HG03460 (cell line): Measurements from ENCODE around the gene PPHLN1.

Experiments
- ATAC-seq: cut with Tn5 transposase; IDR thresholded peaks from one replicate; pipeline ENCODE4 v1.9.1; 2021; ENCODE audit not compliant: unreplicated experiment

The PPHLN1 gene

DNA sequence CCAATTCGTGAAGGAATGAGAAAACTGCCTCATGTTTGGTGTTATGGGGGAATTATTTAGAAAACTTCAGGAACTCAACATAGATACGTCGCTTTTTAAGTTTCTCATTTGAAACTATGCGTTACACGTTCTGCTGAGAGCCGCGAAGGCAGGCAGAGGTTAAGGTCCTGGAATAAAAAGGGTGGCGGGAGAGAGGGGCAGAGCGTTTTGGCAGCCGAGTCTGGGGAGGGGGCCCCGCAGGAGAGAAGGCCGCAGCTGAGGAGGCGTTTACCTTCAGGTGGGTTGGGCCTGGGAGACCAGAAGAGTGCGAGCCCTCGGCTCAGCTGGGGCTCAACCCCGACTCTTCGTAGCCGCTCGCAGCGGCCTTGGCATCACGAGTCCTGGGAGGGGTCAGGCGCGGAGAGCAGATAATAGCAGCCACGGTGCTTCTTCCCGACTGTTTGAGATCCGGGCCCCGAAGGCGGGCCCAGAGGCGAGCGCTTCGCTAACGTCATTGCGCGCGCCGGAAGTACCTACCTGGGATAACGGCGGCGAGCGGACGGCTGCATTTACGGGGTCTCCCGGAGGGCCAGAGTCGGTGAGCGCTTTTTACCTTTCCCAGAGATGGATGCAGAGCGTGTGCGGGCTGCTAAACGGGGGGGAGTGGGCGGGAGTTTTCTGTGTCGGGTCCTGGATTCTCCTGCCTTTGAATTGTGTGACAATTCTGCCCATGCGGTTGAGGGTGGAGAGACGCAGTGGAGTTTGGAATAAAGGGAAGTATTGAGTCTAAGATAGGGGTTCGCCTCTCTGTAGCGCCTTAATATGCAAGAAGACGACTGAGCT, at the start of gene PPHLN1, which contains the start of gene ZCRB1:
Gene PPHLN1, plus strand, starts transcription at position 515 of the 822 bp plus-strand sequence. CDS start 9,736 bp downstream, outside the sequence.
Gene ZCRB1, minus strand, starts transcription at position 442 of the 822 bp plus-strand sequence. CDS start 1,992 bp downstream, outside the sequence.
- peak; percentile 95 for ATAC-seq

GRCh38 chr12:42277396-42278127, 48.4 kb upstream of the PPHLN1 start:
- ATAC-seq = no peak

DNA sequence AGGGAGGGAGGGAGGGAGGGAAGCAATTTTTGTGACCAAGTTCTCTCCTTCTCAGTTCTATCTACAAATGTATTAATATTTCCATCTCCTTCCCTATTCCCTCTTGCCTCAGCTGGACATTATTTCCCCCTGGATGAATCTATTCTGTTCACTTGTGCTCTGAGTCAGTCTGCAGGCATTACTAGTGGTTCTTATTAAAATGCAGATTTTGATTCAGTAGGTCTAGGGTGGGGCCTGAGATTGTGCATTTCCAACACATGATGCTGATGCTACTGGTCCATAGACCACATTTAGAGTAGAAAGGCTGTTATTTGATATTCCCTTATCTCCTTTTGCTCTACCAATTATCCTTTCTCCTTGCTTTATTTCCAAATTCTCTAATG, 47.8 kb upstream of the PPHLN1 start:
- no peak for ATAC-seq

GRCh38 chr12:42281278-42281677, 44.7 kb upstream of the PPHLN1 start:
- ATAC-seq = no peak

DNA sequence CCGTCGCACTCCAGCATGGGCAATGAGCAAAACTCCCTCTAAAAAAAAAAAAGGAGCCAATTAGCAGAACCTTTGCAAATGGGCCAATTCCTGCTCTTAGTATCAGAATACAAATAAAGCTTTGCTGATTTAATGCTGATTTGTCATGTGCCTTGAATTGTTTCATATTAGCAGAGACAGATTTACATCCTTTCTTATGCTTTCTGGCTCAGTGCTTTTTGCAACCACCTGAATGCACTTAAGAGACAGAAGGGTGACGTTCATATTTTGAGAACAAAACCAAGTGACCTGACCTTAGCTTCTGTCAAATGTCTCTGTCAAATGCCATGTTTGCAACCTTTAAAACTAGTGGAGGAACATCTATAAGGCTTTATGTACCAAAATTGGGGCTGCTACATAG, 44.1 kb upstream of the PPHLN1 start:
- no peak for ATAC-seq

DNA sequence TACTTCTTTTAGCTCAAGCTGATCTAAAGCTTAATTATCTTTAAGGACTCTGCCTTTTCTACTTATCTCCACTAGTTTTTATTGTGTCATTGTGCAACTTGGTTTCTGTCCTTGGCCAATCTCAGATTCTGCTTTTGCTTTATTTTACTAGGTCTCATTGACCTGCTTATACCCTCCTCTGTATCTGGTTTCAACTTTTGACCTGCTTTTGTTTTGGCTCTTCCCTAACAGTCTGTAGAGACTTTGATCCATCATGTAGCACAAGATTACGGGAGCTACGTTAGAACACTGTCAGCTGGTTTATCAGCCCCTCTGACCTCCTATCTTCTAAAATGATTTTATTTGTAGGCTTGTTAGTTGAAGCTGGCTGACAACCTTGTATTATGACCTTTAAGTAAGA, 43.7 kb upstream of the PPHLN1 start:
- ATAC-seq = no peak

DNA sequence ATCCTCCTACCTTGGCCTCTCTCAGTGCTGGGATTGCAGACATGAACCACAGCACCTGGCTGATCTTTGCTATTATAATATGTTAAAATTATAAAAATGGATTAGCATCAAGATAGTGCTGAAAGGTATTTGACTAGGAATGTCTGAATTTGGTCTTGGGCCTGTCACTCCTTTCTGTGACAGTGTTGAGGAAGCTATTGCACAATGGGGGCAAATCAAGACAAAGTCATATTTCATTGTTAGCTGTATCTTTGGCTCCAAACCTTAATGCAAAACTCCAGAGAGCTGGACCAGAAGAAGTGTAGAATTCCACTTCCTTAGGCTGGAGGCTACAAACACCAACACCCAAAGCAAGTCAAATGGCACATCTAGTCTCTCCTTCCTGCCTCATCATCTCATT, 42.2 kb upstream of the PPHLN1 start:
- ATAC-seq = no peak

DNA sequence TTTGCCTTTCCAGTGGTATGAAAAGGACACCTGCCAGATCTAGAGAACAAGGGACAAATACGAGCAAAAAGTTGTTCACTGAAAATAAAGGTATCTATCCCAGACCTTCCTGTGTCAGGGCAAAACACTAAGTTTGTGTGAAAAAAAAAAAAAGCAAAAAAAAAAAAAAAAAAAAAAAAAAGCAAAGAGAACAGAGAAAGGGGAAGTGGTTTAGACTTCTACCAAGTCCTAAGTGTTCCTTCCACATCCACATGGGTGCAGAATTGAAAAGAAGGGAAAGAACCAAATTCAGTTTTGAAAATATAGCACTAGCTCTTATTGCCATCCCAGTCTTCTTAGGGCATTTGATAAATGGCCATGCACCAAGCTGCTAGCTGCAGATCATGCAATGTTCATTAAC, 41.8 kb upstream of the PPHLN1 start:
- no peak for ATAC-seq

DNA sequence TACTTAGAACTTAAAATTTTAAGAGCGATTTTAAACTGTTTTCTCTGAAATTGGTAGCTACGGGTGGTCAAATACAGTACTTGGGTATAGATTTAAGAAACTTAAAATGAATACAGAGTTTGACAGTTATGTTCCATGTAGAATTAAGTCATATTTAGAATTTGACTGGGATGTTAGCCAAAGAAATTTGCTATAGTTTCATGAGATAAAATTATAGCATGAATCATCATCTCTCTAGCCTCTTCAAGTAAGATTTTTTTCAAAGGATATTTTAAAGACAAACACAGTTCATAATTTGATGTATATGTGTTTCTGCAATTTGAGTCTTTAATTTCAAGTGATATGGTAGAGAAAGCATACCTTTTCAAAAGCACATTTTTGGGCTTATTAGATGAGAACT, 41.1 kb upstream of the PPHLN1 start:
- no peak for ATAC-seq

- no peak for ATAC-seq
Observed at GRCh38 chr12:42285431-42285830, 40.5 kb upstream of the PPHLN1 start.

DNA sequence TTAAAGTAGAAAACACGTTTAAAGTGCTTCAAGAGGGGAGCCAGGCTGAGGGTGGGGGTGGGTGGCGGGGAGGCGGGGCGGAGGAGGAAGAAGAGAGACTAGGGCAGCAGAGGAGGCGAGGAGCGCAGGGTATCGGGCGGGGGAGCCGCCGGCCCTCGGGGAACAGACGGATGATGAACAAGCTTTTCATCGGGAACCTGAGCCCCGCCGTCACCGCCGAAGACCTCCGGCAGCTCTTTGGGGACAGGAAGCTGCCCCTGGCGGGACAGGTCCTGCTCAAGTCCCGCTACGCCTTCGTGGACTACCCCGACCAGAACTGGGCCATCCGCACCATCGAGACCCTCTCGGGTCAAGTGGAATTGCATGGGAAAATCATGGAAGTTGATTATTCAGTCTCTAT, 39.2 kb upstream of the PPHLN1 start:
- ATAC-seq = no peak

GRCh38 chr12:42288544-42288943, 37.4 kb upstream of the PPHLN1 start:
- no peak for ATAC-seq

DNA sequence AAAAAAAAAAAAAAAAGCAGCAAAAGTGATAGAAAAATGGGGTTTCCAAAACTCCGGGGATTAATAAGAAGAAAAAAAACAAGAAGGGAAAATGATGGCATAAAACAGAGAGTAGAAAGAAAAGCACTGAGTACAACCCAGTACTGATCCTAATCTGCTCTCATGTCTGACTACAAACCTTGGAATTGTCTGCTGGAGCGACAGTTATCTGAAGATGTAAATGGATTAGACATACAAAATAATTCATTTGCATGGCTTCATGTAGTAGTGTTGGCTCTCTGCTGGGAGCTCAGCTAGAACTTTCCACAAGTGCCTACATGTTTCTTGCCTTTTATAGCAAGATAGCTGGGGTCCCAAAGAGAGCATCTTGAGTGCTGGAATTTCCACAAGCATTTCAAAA, 34.3 kb upstream of the PPHLN1 start:
- no peak for ATAC-seq

GRCh38 chr12:42296503-42297109, 29.4 kb upstream of the PPHLN1 start:
- no peak for ATAC-seq

DNA sequence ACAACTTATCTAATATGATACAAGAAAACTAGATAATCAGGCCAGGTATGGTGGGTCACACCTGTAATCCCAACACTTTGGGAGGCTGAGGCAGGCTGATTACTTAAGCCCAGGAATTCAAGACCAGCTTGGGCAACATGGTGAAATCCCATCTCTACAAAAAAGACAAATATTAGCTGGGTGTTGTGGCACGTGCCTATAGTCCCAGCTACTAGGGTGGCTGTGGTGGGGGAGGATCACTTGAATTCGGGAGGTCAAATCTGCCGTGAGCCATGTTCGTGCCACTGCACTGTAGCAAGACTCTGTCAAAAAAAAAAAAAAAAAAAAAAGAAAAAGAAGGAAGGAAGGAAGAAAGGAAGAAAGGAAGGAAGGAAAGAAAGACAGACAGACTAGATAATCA, 27.1 kb upstream of the PPHLN1 start:
- ATAC-seq = no peak

DNA sequence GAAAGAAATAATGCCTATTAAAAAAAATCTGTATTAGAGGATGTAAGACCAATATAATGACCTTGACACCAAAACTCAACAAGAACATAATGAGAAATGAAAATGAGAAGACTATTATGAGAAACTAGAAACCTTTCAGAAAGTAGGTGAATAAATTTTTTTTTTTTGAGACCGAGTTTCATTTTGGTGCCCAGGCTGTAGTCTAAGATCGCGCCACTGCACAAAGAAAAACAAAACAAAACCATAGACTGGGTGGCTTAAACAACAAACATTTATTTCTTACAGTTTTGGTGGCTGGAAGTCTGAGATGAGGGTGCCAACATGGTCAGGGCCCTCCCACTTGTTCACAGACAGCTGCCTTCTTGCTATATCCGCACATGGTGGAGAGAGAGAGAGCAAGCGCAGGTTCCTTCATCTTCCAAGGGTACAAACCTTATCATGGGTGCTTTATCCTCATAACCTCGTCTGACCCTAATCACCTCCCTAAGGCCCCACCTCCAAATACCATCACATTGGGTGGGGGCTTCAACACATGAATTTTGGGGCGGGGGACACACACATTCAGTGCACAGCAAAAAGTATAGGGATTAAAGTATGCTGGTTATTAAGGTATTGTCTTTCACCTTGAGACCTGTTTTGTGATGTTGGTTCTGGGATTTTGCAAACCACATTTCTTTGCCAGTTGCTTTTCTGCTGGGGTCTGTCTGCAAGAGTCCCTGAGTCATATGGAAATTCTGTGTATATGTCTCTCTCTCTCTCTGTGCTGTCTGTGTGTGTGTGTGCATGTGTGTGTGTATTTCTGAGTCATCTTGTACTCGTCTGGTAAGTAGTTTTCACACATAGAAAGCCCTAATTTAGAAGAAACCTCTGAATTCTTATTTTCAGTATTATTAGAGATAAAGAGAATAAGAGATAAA, 26.3 kb upstream of the PPHLN1 start:
- peak; percentile 84 for ATAC-seq

- ATAC-seq = no peak
Observed at GRCh38 chr12:42306297-42306696, 19.7 kb upstream of the PPHLN1 start.

DNA sequence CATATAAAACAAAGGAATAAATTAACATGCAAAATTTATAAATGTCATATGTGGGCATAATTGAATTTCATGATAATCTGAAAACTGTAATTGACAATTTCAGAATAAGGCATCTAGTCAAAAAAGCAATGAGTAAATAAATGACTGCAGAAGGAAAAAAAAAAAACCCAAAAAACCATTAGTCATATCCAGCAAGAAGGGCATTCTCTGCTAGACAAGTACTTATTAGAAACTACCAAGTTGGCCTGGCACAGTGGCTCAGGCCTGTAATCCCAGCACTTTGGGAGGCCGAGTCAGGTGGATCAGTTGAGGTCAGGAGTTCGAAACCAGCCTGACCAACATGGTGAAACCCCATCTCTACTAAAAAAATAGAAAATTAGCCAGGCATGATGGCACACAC, 17.6 kb upstream of the PPHLN1 start:
- ATAC-seq = no peak

DNA sequence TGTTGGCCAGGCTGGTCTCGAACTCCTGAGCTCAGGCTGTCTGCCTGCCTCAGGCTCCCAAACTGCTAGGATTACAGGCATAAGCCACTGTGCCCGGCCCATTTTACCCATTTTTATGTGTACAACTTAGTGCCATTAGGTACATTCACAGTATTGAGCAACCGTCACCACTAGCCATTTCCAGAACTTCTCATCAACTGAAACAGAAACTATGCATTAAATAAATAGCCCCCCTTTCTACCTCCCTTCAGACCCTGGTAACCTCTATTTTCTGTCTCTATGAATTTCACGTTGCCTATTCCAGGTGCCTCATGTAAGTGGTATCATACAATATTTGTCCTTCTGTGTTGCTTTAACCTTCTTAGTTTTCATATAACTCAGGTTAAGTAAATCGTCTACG, 16.0 kb upstream of the PPHLN1 start:
- no peak for ATAC-seq

DNA sequence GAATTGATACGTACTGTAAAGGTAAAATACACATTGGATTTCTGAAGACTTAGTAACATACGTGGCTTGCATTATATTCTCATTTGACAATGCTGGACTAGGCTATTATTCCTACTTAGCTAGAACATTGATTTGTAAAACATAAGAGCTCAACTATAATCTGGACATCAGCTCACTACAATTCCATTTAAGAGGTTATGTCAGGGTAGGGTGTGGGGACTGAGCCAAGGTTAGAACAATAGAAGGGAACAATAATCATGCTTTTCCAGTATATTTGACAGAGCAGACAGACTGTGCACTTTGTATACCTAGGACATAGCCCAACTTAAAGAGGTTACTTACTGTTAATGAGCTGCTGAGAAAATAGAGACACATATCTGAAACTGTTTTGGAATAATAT, 10.9 kb upstream of the PPHLN1 start:
- no peak for ATAC-seq

- ATAC-seq = no peak
Observed at GRCh38 chr12:42320796-42321195, 5.2 kb upstream of the PPHLN1 start.
